Small intestine (tissue), 7 donors: ENCODE results near the gene RPS28. TPM values are rescaled to one million over a fixed set of nuclear protein-coding genes. Genes with fewer than 3 reads are reported as not detected.

Experiments used
- DNase-seq, 2 donors: peaks; one replicate each; pipeline versions ENCODE4 v3.0.0 to v3.0.0-alpha.2; 2013
- FAIRE-seq: peaks from 2 replicates; lab custom pipeline; 2012; peaks lifted over from hg19 to GRCh38; lab: Jason Lieb, UNC
- H3K27ac ChIP-seq, 3 donors: one replicate each; pipeline ENCODE4 v1.5.1; 2013; ENCODE audit warnings: low read length in 2 of 3, mild to moderate bottlenecking in 2 of 3, control low read depth in 1 of 3, inconsistent platforms in 1 of 3, low read depth in 1 of 3, moderate library complexity in 1 of 3
- H3K27me3 ChIP-seq, 3 donors: one replicate each; pipeline ENCODE4 v1.6.1; 2013; ENCODE audit warnings: low read length in 3 of 3, inconsistent platforms in 1 of 3; ENCODE audit not compliant: control insufficient read depth in 3 of 3, insufficient read depth in 3 of 3
- H3K36me3 ChIP-seq, 3 donors: one replicate each; pipeline ENCODE4 v1.6.1; 2013; ENCODE audit warnings: low read length in 3 of 3, inconsistent platforms in 1 of 3, low read depth in 1 of 3, mild to moderate bottlenecking in 1 of 3, moderate library complexity in 1 of 3; ENCODE audit not compliant: control insufficient read depth in 3 of 3, insufficient read depth in 2 of 3
- H3K4me1 ChIP-seq, 3 donors: one replicate each; pipeline ENCODE4 v1.6.1; 2013; ENCODE audit warnings: low read length in 2 of 3, inconsistent platforms in 1 of 3, low read depth in 1 of 3, mild to moderate bottlenecking in 1 of 3, moderate library complexity in 1 of 3; ENCODE audit not compliant: control insufficient read depth in 3 of 3, insufficient read depth in 2 of 3
- H3K4me3 ChIP-seq, 3 donors: one replicate each; pipeline ENCODE4 v1.5.1; 2013; ENCODE audit warnings: low read length in 3 of 3, control low read depth in 1 of 3, inconsistent platforms in 1 of 3, low read depth in 1 of 3, mild to moderate bottlenecking in 1 of 3, moderate library complexity in 1 of 3
- H3K9me3 ChIP-seq, 2 donors: one replicate each; pipeline ENCODE4 v1.6.1; 2013; ENCODE audit warnings: low read depth in 1 of 2, low read length in 1 of 2; ENCODE audit not compliant: control insufficient read depth in 2 of 2, insufficient read depth in 1 of 2
- WGBS, 3 donors: extraction: QIAGEN DNeasy Blood & Tissue Kit; methylation state at CpG; one replicate each; pipeline ENCODE4 v1.1.7; 2013; 5-methylcytosine and 5-hydroxymethylcytosine counted together
- polyA plus RNA-seq, 4 donors: library from polyadenylated mRNA; stranded (reverse) in 3 of 4; unstranded in 1 of 4; fragments of 200-250 nt in 3 of 4; fragments of 120-200 nt in 1 of 4; gene quantifications; one replicate each; pipeline versions ENCODE4 v1.2.1 to v1.2.3, GENCODE V29; 2013
- donor health status: healthy with polysubstance abuse.
- donor health status: control.
- donor health status: control.
- donor health status: Bipolar disorder and iron deficiency.
- donor health status: healthy.

Gene RPS28
- polyA plus RNA-seq, 4 donors = 449 to 1,226 (median 874) TPM

DNA sequence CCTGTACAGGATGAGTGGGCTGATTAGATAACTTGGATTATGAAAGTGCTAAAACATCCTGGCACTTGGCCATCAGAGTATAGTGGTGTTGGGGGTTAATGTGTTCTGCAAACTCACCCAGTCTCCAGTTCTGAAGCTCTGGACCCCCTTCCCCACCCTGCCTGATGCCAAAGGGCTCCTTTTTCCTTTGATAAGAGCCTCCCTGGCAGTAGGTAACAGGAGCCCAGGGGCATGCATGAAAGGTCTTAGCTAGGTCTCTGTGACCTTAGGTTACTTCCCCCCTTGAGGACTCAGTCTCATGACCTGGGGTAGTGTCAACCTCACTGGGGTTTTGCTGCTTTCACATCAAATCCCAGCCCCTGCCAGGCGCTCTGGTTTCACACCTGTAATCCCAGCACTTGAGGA, 2.5 kb downstream of the RPS28 start:
- DNase-seq = no peak
- Histone ChIP-seq H3K9me3 (peaks cover 0 to 3% of the 10 kb centered on the region in 2 donors), H3K36me3 (peaks cover 0 to 27% (median 2%) of the 10 kb centered on the region in 3 donors), H3K27ac (no peak overlapping the region), H3K4me3 (no peak overlapping the region), H3K4me1 (peaks cover 5 to 18% (median 10%) of the 10 kb centered on the region in 3 donors), H3K27me3 (peaks cover 0 to 6% (median 0%) of the 10 kb centered on the region in 3 donors)
- WGBS, 3 donors = 67 to 89% (median 89%) methylated on average over 1 of the region's 1 CpG
- no peak for FAIRE-seq

DNA sequence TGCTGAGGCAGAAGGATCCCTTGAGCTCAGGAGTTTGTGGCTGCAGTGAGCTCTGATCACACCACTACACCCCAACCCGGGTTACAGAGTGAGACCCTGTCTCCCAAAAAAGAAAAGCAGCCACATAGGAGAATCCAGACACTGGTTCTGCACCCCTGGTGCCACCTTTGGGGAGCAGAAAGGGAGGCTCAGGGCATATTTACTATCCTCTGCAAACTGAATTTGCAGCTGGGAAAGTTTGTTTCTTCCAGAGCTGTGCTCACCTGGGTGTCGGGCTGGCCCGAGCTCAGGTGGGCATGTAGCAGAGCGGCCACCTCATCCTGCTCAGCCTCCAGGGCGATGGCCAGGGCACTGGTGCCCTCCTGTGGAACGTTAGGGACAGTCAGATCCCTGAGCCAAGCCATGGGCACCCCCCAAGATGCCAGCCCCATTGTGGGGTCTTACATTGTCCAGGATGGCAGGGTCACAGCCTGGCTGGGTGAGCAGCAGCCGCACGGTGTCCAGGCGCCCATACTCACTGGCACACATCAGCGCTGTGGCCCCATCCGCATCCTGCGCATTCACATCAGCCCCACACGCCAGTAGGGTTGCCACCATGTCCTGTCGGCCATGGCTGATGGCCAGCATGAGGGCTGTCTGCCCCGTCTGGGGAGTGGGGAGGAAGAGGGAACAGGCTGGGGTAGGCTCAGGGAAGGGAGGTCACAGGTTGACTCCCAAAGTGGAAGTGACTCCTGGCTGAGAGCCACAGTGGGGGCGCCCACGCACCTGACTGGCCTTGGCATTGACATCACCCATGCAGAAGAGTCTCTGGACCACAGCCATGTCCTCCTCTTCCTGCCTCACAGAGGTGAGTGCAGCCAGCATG, 3.1 kb downstream of the RPS28 start:
- peaks cover 5 to 18% (median 10%) of the 10 kb centered on the region in 3 donors for H3K4me1 ChIP-seq
- FAIRE-seq = no peak
- 69 to 78% (median 73%) methylated on average over 16 to 17 of the region's 17 CpGs for WGBS, 3 donors
- DNase-seq = no peak
- H3K27ac ChIP-seq = no peak overlapping the region
- H3K9me3 ChIP-seq = peaks cover 0 to 3% of the 10 kb centered on the region in 2 donors
- H3K36me3 ChIP-seq = peaks cover 0 to 27% (median 2%) of the 10 kb centered on the region in 3 donors
- no peak overlapping the region for H3K4me3 ChIP-seq
- H3K27me3 ChIP-seq = peaks cover 0 to 6% (median 0%) of the 10 kb centered on the region in 3 donors

GRCh38 chr19:8325454-8325853, 4.2 kb downstream of the RPS28 start:
- FAIRE-seq = no peak
- no peak for DNase-seq
- H3K27ac ChIP-seq = no peak overlapping the region

DNA sequence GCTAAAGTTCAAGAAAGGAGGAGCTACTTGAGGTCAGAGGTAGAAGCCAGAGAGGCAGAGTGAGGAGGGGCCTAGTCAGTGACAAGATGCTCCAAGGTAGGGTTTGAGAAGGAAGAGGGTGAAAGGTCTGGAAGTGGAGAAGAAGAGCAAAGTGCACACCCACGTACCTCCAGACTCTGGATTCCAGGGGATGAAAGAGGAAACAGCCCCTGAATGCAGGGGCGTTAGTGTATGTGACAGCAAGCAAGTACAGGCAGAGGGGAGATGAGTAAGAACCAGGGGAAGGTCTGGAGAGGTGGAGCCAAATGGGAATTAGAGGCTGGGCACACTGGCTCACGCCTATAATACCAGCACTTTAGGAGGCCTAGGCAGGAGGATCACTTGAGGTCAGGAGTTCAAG, 8.7 kb downstream of the RPS28 start:
- Histone ChIP-seq H3K27me3 (peaks cover 6 to 34% (median 12%) of the 10 kb centered on the region in 3 donors), H3K4me1 (peaks cover 0 to 4% (median 0%) of the 10 kb centered on the region in 3 donors), H3K36me3 (peaks cover 0 to under 1% (median 0%) of the 10 kb centered on the region in 3 donors), H3K4me3 (no peak overlapping the region), H3K27ac (no peak overlapping the region), H3K9me3 (peaks cover 0 to 3% of the 10 kb centered on the region in 2 donors)
- no peak for FAIRE-seq
- WGBS, 3 donors = 57 to 80% (median 63%) methylated on average over 3 of the region's 3 CpGs
- no peak for DNase-seq

More at GRCh38 chr19:8325454-8325853, 4.2 kb downstream of the RPS28 start:
- no peak overlapping the region for H3K4me3 ChIP-seq
- peaks cover 0 to 10% (median 10%) of the 10 kb centered on the region in 3 donors for H3K4me1 ChIP-seq
- peaks cover 0 to 6% (median 0%) of the 10 kb centered on the region in 3 donors for H3K27me3 ChIP-seq
- 89 to 96% (median 92%) methylated on average over 3 of the region's 3 CpGs for WGBS, 3 donors
- H3K9me3 ChIP-seq = peaks cover 0 to 3% of the 10 kb centered on the region in 2 donors
- peaks cover 0 to 27% (median 2%) of the 10 kb centered on the region in 3 donors for H3K36me3 ChIP-seq

- H3K4me3 ChIP-seq = no peak overlapping the region
- DNase-seq (no peak), FAIRE-seq (no peak)
- H3K4me1 ChIP-seq = peaks cover 0 to 4% (median 0%) of the 10 kb centered on the region in 3 donors
- H3K27me3 ChIP-seq = peaks cover 10 to 43% (median 23%) of the 10 kb centered on the region in 3 donors
- peaks cover 0 to 3% of the 10 kb centered on the region in 2 donors for H3K9me3 ChIP-seq
- H3K27ac ChIP-seq = no peak overlapping the region
- no peaks in the 10 kb centered on the region for H3K36me3 ChIP-seq
- WGBS, 3 donors = 72 to 76% (median 75%) methylated on average over 8 of the region's 8 CpGs
Observed at GRCh38 chr19:8331263-8331845, 10.1 kb downstream of the RPS28 start.

GRCh38 chr19:8332976-8333766, 11.9 kb downstream of the RPS28 start:
- no peak overlapping the region for H3K27ac ChIP-seq
- DNase-seq (no peak), FAIRE-seq (no peak)
- peaks cover 0 to 4% (median 0%) of the 10 kb centered on the region in 3 donors for H3K4me1 ChIP-seq
- WGBS, 3 donors = 15 to 25% (median 24%) methylated on average over 44 to 52 of the region's 52 CpGs
- H3K9me3 ChIP-seq = no peaks in the 10 kb centered on the region
- peaks cover 10 to 50% (median 25%) of the 10 kb centered on the region in 3 donors for H3K27me3 ChIP-seq
- H3K4me3 ChIP-seq = no peak overlapping the region
- no peaks in the 10 kb centered on the region for H3K36me3 ChIP-seq

DNA sequence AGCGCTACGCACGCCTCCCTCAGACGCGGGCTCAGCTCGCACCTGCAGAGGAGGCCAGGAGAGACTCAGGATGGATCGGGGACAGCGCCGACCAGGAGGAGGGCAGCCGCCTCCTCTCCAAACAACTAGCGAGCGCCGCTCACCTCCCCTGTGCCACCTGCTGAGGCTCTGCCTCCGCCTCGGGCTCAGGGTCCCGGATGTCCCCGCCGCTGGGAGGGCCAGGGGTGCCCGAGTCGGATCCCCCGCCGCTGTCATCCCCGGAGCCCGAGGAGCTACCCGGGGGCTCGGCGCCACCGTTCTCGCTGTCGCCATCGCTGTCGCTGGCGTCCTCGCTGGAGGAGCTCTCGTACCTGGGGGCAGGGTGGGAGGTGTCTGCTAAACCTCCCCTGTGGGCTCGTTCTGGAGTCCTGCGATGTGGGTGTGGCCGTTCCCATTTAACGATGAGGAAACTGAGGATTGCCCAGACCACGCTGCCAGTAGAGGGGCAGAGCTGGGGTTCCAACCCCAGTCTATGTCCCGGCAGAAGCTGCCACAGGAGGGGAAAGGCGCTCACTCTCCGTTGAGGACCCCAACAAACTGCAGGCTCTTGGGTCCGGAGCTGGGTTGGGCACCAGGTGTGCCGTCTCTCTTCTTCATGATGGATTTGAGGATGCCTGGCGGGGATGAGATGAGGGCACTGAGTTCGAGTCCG, 12.6 kb downstream of the RPS28 start:
- peaks cover 10 to 54% (median 25%) of the 10 kb centered on the region in 3 donors for H3K27me3 ChIP-seq
- H3K4me3 ChIP-seq = no peak overlapping the region
- 14 to 23% (median 20%) methylated on average over 38 to 48 of the region's 48 CpGs for WGBS, 3 donors
- peaks cover 0 to 4% (median 0%) of the 10 kb centered on the region in 3 donors for H3K4me1 ChIP-seq
- H3K27ac ChIP-seq = no peak overlapping the region
- no peaks in the 10 kb centered on the region for H3K9me3 ChIP-seq
- no peaks in the 10 kb centered on the region for H3K36me3 ChIP-seq
- DNase-seq (no peak), FAIRE-seq (no peak)
